Measurements from ENCODE around the gene PIN1.
"Not testable (repeated sequence)": the region's sequence is repeated elsewhere in the genome, so short reads cannot be mapped to it uniquely, and the experiment has no call there.

Gene PIN1

DNA sequence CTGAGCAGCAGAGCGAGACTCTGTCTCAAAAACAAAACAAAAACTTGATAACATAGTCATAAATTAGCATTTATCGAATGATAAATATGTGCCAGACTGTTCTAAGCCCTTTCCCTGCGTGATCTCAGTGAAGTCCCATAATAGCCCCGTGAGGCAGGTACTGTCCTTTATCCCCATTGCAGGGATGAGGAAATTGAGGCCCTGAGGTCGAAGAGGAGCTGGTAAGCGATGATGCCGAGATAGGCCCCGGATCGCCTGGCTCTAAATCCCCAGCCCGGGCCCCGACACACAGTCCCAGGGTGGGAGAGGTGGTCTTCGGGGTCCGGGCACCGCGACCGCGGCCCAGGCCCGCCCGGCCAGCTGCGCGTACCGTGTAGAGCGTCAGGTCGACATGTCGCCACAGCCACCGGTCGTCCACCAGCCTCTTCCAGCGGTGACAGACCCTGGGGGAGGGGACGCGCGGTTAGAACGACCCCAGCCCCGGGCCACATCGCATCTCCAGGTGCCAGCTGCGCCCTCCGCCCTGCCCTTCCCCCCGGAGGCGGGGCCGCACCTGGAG is 16.9 kb upstream of the PIN1 start:
- no peak for DNase-seq (ENCODE audit: low read depth in 1 of 2, low spot score in 1 of 2)

DNA sequence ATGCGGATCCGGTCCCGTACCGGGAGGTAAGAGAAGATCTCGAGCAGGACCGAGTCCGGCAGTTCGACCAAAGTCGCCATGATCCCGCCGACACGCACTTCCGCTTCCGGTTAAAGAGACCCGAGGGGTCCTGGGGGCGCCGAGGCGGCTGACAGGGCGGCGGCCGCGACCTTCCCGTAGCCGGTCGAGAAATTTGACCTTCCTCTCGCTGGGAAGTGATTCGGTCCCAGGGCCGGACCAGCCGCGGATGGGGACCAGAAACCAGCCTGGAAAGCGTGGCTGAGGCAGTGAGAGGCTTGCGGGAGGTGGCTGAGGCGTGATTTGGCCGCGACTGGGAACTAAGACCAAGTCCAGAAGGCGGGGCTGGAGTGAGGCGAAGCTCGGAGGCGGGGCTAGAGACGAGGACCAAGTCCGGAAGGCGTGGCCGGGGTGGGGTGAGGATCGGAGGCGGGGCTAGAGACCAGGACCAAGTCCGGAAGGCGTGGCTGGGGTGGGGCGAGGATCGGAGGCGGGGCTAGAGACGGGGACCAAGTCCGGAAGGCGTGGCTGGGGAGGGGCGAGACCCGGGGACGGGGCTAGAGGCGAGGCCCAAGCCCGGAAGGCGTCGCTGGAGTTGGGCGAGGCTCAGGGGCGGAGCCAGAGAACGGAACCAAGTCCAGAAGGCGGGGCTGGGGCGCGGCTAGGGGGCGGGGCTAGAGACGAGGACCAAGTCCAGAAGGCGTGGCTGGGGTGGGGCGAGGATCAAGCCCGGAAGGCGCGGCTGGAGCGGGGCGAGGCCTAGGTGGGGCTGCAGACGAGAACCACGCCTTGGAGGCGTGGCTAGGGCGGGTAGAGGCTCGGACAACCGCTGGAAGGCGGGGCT is 16.2 kb upstream of the PIN1 start, which contains the start of gene FBXL12:
Gene FBXL12 (minus strand): TSS at position 346 of the 862 bp plus-strand sequence. CDS start 266 bp downstream, at position 80.
- DNase-seq (ENCODE audit: low read depth in 1 of 2, low spot score in 1 of 2): peak; percentile 100

DNA sequence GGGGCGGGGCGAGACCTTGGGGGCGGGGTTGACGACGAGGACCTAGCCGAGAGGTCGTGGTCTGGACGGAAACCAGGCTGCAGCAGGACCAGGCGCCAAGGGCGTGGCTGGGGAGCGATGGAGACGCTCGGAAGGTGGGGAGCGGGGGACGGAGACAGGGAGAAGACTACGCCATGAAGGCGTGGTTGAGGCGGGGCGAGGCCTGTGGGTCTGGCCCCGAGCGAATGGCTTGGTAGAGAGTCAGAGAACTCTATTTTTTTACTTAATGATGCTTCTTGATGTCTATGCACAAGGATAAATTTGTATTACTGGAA is 15.6 kb upstream of the PIN1 start:
- no peak for DNase-seq (ENCODE audit: low read depth in 1 of 2, low spot score in 1 of 2)

DNA sequence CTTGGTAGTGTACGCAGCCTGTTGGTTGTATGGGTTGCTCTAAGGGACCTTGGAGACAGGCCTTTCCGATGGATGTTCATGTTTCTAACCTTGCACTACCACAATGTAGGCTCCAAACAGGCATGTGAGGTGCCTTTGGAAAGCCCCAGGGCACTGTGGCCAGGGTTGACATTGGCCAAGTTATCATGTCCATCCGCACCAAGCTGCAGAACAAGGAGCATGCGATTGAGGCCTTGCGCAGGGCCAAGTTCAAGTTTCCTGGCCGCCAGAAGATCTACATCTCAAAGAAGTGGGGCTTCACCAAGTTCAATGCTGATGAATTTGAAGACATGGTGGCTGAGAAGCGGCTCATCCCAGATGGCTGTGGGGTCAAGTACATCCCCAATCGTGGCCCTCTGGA is 15.1 kb upstream of the PIN1 start:
- not testable (repeated sequence) for DNase-seq (ENCODE audit: low read depth in 1 of 2, low spot score in 1 of 2)

DNA sequence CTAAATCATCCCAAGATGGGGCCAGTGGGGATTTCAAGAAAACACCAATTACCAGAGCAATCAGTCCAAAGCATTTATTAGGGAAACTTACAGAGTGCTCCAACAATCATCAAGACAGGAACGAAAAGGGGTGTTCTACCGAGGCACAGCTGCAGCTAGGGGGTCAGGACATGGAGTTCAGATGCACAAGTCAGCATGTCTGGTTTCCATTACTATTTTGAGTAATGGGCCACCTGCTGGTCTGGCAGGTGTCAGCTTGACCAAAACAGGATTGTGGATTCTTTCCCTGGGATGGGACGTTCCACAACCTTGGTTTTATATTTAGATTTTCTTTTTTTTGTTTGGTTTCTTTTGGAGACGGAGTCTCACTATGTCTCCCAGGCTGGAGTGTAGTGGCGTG is 11.3 kb upstream of the PIN1 start:
- no peak for DNase-seq (ENCODE audit: low read depth in 1 of 2, low spot score in 1 of 2)

DNA sequence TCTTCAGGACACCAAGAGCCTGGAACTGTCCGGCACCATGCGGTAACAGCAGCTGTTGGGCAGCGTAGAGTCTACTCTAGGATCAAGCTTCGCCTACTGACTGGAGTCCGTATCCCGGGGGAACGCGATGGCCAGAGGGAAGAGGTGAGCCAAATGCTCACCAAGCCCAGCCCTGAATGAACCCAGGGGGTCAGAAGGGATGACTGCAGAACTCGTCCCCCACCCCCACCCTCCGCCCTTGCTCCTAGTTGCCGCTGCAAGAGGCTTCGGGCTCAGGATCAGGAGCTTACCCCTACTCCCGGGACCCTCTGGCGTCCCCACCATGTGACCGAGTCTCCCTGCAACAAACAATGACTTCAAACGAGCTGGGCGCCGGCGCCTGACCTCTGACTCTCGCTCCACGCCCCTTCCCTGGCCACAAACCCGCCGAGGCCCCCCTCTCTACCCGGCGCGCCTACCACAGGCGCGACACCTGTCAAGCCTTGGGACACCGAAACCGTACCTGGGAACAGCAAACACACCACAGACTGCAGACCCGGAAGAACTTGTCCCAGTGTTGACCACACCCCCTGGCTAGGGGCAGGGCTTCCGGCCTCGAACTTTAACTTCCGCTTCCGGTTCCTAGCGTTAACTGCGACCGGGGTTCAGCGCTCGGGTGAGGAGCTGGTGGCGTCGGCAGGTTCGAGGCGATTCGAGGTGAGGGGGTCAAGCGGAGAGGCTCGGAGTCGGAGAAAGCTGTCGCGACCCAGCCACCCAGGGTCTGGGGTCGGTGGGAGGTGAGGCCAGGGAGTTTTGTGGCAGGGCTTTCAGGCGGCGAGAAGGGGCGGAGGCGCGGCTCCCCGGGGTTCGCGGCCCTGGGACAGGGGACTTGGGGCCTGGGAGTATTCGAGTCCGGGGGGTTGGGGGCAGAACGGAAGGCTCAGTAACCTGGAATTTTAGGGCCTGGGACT is 7.6 kb upstream of the PIN1 start, which contains the start of gene UBL5:
Gene UBL5 (plus strand): TSS at position 630 of the 950 bp plus-strand sequence. CDS start 420 bp downstream, outside the sequence.
- peak; percentile 72 to 86 for DNase-seq (ENCODE audit: low read depth in 1 of 2, low spot score in 1 of 2)

DNA sequence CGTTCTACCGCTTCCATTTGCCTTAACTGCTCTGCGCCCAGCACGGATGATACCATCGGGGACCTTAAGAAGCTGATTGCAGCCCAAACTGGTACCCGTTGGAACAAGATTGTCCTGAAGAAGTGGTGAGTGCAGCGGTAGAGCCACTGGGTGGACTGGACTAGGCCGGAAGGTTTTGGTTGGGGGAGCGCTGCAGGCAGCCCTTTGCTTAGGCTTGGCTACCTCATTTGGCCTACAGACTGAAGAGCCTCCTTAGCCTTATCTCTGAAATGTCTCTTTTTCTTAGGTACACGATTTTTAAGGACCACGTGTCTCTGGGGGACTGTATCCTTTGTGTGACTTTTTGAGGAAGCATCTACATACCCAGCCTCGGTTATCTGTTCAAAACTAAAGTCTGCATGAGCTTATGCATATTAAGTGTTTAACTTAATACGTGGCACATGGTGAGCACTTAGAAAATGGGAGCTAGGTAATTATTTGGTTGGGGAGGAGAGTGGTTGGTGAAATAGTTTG is 6.5 kb upstream of the PIN1 start:
- DNase-seq (ENCODE audit: low read depth in 1 of 2, low spot score in 1 of 2): no peak

DNA sequence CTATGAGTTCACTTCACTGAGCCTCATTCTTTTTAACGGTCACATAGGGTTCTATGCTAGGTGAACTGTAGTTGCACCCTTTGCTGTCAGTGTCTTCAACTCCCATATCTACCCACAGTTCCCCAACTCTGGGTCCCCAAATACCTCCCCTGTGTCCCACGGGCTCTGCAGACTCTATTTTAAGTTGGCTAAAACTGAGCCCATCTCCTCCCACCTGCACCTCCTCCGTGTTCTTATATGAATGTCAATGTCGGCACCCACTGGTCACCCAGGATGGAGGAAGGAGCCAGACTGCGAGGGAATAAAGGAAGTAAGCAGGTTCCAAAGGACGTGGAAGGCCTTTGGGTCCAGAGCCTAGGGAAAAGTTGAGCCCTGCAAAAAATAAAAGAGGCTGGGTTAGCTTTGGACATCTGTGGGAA is 802 bp upstream of the PIN1 start:
- DNase-seq (ENCODE audit: low read depth in 1 of 2, low spot score in 1 of 2): no peak

DNA sequence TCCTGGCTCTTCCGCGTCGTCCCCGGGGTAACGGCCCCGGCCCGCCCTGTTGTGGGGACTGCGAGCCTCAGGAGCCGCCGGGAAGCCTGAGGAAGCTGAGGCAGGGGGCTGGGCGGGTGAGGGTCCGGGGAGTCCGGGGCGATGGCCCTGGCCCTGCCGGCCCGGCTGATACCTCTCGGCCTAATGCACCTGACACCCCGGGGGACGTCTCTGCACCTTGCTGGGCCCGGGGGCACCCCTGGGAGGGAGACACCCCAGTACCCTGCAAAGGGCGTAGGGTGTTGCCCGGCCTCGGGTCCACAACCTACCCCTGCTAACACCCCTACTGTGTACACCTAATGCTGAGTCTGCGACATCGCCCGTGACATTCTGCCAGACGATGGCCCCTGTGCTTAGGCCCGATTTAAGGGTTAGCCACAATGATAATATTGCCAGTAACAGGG is 410 bp downstream of the PIN1 start:
- DNase-seq (ENCODE audit: low read depth in 1 of 2, low spot score in 1 of 2): no peak

DNA sequence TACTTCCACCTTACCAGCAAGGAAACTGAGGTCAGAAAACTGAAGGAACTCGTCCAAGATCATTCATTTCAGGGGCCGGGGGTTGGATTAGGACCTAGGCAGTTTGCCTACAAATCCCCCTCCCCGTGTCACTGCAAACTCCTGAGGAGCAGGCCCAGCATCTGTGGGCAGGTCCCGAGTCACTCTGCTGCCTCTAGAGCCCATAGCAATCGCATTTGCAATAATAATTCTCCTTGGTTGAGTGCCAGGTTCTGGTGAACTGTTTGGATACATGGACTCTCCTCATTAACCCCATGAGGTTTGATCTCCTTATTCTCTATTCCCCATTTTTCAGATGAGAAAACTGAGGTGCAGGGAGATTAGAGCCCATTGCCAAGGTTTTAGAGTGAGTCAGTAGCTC is 903 bp downstream of the PIN1 start:
- no peak for DNase-seq (ENCODE audit: low read depth in 1 of 2, low spot score in 1 of 2)

DNA sequence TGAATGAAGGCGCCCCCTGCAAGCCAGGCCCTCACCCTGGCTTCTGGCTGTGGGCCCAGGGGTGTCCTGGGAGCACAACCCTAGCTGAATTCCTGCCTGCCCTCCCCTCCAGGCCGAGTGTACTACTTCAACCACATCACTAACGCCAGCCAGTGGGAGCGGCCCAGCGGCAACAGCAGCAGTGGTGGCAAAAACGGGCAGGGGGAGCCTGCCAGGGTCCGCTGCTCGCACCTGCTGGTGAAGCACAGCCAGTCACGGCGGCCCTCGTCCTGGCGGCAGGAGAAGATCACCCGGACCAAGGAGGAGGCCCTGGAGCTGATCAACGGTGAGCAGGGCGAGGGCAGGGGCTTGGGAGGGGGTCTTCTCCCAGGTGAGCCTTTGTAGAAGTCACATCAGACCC is 3.2 kb downstream of the PIN1 start:
- no peak for DNase-seq (ENCODE audit: low read depth in 1 of 2, low spot score in 1 of 2)

DNA sequence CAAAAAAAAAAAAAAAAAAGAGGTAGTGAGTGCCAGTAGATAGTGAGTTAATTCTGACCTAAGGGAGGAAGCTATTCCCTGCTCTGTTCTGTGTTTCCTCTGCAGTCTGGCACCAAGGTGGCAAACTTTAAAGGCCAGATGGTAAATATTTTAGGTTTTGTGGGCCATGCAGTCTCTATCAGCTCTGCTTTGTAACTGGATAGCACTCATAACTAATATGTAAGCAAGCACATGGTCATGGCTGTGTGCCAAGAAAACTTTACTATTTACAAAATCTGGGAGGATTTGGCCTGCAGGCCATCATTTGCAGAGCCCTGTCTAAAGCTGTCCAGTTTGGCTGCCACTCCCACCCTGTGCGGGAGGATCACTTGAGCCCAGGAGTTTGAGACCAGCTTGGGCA is 4.3 kb downstream of the PIN1 start:
- DNase-seq (ENCODE audit: low read depth in 1 of 2, low spot score in 1 of 2): no peak

DNA sequence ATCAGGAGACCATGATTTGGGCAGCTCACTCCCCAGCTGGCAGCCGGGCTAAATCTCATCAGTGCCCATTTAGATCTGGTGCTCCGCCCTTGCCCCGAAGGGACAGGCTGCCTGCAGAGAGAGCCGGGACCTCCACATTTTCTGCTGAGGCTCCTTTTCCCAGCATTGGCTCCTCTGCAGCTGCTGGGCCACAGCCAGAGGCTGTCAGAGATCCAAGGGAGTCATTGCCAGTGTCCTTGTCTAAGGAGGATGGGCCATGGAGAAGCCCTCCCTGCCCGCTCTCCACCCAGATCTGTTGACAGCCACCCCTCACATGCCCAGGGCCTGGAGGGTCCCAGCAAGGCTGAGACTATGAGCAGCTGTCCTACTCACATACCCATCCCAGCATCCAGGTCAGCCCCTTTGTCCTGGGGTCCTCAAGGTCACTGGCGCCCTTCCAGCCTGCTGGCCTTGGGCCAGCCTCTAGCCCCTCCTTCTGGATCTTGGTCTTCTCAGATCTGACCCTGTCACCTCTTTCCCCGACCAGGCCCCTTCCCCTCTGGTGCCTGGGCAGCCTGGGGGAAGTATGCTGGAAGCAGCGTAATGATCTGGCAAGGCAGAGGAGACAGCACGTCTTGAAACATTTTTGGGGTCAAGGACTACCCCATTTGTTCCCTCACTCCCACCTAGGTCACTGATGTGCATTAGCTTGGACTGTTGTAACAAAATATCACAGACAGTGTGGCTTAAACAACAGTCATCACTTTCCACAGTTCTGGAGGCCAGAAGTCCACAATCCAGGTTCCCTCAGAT is 7.9 kb downstream of the PIN1 start:
- no peak for DNase-seq (ENCODE audit: low read depth in 1 of 2, low spot score in 1 of 2)

DNA sequence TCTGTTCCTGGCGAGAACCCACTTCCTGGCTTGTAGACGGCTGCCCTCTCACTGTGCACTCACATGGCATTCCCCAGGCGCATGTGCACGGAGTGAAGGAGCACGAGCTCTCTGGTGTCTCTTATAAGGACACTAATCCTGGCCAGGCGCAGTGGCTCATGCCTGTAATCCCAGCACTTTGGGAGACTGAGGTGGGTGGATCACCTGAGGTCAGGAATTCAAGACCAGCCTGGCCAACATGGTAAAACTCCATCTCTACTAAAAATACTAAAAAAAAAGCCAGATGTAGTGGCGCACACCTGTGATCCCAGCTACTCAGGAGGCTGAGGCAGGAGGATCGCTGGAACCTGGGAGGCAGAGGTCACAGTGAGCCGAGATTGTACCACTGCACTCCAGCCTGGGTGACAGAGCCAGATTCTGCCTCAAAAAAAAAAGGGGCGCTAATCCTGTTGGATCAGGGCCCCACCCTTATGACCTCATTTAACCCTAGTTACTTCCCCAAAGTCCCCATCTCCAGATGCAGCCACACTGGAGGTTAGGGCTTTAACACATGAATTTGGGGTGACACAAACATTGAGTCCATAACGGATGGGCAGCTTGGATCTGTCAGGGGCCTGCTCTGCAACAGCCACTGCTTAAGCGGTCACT is 8.6 kb downstream of the PIN1 start:
- not testable (repeated sequence) for DNase-seq (ENCODE audit: low read depth in 1 of 2, low spot score in 1 of 2)

DNA sequence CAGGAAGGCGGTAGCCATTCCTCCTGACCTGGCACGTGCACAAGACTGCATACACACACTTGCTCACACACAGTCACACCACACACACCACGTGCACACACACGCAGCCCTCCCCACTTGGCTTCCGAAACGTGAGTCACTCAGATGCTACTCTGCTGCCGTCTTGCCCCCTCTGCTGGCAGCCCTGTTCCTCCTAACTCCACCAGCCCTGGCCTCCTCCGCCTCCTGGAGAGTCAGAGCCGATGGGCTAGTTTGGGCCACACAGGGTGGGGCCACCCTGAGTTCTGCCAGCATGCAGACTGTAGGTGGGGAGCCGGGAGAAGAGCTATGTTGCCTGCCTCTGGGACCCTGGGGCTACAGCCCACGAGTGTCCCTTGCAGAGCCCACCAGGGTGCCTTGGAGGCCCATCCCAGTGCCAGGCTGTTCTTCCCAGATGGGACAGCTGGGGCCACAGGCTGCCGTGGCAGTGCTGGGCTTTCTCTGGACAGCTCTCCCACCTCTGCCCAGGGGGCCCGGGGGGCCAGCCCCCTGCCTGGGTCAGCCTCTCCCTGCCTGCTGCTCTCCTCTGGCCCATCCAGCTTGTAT is 12.1 kb downstream of the PIN1 start:
- DNase-seq (ENCODE audit: low read depth in 1 of 2, low spot score in 1 of 2): peak in 1 of 2 donors; percentile 38

DNA sequence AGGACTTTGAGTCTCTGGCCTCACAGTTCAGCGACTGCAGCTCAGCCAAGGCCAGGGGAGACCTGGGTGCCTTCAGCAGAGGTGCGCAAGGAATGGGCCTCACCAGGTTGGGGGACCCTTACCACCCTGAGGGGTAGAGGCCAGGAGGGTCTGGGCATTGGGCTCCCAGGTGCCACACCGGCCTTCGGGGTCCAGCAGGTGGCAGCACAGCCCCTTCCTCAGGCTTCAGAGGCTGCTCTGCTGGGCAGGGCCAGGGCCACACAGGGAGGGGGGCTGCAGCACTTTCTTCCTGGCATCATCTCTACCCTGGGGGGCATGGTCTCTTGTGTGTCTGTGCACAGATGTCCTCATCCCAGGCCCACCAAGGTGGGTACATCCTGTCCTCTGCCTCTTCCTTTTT is 12.9 kb downstream of the PIN1 start:
- no peak for DNase-seq (ENCODE audit: low read depth in 1 of 2, low spot score in 1 of 2)

DNA sequence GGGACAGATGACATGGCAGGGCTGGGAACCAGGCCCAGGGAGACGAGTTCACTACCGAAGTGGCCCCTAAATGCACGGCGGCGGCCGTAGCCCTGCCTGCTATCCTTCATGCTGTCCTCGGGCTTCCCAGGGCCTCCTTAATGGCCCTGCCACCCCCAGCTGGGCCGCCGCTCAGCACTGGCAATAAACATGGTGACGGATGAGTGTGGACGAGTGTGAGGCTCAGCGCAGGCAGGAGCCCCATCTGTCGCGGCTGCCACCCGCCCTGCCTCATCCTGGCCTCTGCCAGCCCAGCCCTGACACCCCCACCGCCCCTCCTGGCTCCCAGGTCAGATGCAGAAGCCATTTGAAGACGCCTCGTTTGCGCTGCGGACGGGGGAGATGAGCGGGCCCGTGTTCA is 13.6 kb downstream of the PIN1 start:
- no peak for DNase-seq (ENCODE audit: low read depth in 1 of 2, low spot score in 1 of 2)

DNA sequence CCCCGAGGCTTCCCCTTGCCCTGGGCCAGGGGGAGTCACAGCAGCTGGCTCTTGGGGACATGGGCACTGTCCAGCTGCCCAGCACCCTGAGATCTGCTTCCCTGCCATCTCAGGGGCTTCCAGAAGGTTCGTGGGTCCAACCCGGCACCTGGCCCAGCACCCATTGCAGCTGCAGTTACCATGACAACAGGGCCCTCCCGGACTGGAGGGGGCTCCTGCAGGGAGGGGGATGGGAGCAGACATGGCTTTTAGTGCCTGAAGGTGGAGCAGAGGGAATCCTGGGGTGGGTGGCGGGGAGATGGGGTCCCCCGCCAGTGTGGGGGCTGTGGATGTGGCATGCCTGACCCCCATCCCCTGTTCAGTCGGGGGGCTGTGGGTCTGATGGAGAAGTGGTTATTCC is 14.7 kb downstream of the PIN1 start:
- DNase-seq (ENCODE audit: low read depth in 1 of 2, low spot score in 1 of 2): no peak

DNA sequence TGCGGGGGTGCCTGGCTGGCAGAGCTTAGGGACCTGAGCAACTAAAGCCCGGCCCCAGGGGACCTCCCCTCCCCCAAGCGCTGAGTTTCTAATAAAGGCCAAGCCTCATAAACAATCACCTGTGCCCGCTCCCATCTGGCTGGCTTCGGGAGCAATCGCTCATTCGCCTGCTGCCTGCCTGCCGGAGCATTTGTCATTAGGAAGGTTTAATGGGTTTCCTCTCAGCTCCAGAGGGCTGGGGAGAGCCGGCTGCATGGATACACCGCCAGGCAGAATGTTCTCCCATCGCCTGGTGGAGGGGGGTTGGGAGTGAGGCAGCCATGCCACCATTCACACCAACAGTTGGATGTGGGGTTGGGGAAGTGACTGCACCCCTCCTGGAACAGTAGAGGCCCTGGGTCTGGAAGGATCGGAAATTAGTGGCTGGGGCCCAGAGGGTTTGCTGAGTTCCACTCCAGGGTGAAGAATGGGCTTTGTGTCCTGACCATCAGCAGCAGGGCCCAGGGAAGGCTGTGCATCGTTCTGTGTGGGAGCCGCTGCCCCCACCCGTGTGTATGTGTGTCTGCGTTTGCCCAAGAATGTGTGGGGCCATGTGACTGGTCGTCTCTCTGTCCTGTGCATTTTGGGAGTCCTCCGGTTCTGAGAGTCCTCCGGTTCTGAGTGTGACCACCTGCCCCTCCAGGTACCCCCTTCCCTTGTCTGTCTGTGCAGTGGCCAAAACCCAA is 15.3 kb downstream of the PIN1 start:
- DNase-seq (ENCODE audit: low read depth in 1 of 2, low spot score in 1 of 2): no peak

Data from activated CD4-positive, alpha-beta T cell treated with anti-CD3 and anti-CD28 coated beads, Interleukin-2, amount 50 U/mL, for 24 hours (primary cell).